K562 (cell line): ENCODE results near the gene POLR3A.

ENCODE experiments used
- EP300 ChIP-seq: IDR thresholded peaks from 2 replicates; pipeline ENCODE4 v1.6.1; 2012; ENCODE audit warnings: low read length, improper control_type of control experiment
- JUN ChIP-seq, 2 experiments: sonication (generic) in 1 of 2; formaldehyde crosslinking in 1 of 2; IDR thresholded peaks; 2 replicates each; pipeline versions ENCODE4 v1.6.1 to v1.8.0; 2012 to 2022; ENCODE audit warnings: borderline replicate concordance in 2 of 2, mild to moderate bottlenecking in 2 of 2, improper control_type of control experiment in 1 of 2, low read depth in 1 of 2, low read length in 1 of 2, missing genetic modification reagents in 1 of 2
- JUND ChIP-seq, 2 experiments: IDR thresholded peaks; 2 replicates in 1 of 2; 3 replicates in 1 of 2; pipeline ENCODE4 v1.6.1; 2011; ENCODE audit warnings: borderline replicate concordance in 2 of 2, low read depth in 2 of 2, low read length in 2 of 2, improper control_type of control experiment in 1 of 2, missing biosample characterization in 1 of 2, missing genetic modification characterization in 1 of 2, missing genetic modification reagents in 1 of 2
- MEIS2 ChIP-seq: fragments of 450-650 bp; IDR thresholded peaks from 2 replicates; pipeline ENCODE4 v1.6.1; 2014; ENCODE audit warnings: mild to moderate bottlenecking; ENCODE audit not compliant: partially characterized antibody
- PHF21A ChIP-seq: fragments of 450-650 bp; IDR thresholded peaks from 2 replicates; pipeline ENCODE4 v1.6.1; 2017; ENCODE audit warnings: low read depth, borderline replicate concordance
- POLR2A ChIP-seq: fragments of 450-650 bp; conservative IDR thresholded peaks from 2 replicates; pipeline ENCODE4 v1.6.1; 2016
- RFX1 ChIP-seq: fragments of 450-650 bp; IDR thresholded peaks from 2 replicates; pipeline ENCODE4 v1.6.1; 2016; ENCODE audit warnings: mild to moderate bottlenecking, moderate library complexity
- SIN3A ChIP-seq, 2 experiments: fragments of 150-350 bp in 1 of 2; IDR thresholded peaks; 2 replicates each; pipeline ENCODE4 v1.6.1; 2011 to 2016; ENCODE audit warnings: borderline replicate concordance in 2 of 2, low read depth in 2 of 2, low read length in 2 of 2, mild to moderate bottlenecking in 2 of 2, moderate library complexity in 2 of 2; ENCODE audit not compliant: control insufficient read depth in 1 of 2
- SPI1 ChIP-seq: IDR thresholded peaks from 2 replicates; pipeline ENCODE4 v1.6.1; 2011; ENCODE audit warnings: low read depth, low read length, control low read depth, borderline replicate concordance
- ZKSCAN1 ChIP-seq: fragments of 150-350 bp; IDR thresholded peaks from 2 replicates; pipeline ENCODE4 v1.6.1; 2016; ENCODE audit warnings: low read depth, low read length
- ZNF407 ChIP-seq: fragments of 450-650 bp; IDR thresholded peaks from 2 replicates; pipeline ENCODE4 v1.6.1; 2016; ENCODE audit warnings: low read depth
- TF ChIP-seq, protein P1 (sequence below): fragments of 450-650 bp; IDR thresholded peaks from one replicate; pipeline ENCODE4 v1.6.1; 2018; ENCODE audit warnings: mild to moderate bottlenecking, moderate library complexity; ENCODE audit not compliant: partially characterized antibody

- TF ChIP-seq MEIS2 (no peak), EP300 (no peak), PHF21A (no peak), JUN (IDR thresholded peaks at IDR 0.05; ENCODE audit: borderline replicate concordance, low read depth, low read length) (no peak), JUN (CRISPR knock-in tag; IDR thresholded peaks at IDR 0.05; ENCODE audit: borderline replicate concordance) (no peak), POLR2A (no peak), SIN3A (IDR thresholded peaks at IDR 0.05; ENCODE audit: borderline replicate concordance in 2 of 2, control insufficient read depth in 1 of 2, low read depth in 2 of 2, low read length in 2 of 2) (no peak), JUND (IDR thresholded peaks at IDR 0.05; ENCODE audit: borderline replicate concordance, low read depth, low read length) (no peak), JUND (tag; IDR thresholded peaks at IDR 0.05; ENCODE audit: borderline replicate concordance, low read depth, low read length) (no peak), SPI1 (no peak), ZNF407 (no peak), RFX1 (no peak), ZKSCAN1 (no peak)
- TF ChIP-seq, protein P1, sequence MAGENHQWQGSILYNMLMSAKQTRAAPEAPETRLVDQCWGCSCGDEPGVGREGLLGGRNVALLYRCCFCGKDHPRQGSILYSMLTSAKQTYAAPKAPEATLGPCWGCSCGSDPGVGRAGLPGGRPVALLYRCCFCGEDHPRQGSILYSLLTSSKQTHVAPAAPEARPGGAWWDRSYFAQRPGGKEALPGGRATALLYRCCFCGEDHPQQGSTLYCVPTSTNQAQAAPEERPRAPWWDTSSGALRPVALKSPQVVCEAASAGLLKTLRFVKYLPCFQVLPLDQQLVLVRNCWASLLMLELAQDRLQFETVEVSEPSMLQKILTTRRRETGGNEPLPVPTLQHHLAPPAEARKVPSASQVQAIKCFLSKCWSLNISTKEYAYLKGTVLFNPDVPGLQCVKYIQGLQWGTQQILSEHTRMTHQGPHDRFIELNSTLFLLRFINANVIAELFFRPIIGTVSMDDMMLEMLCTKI: no peak
Observed at GRCh38 chr10:77946084-77946483, 83.2 kb downstream of the POLR3A start.
